WTC11 (cell line): ENCODE measurements around the gene PGBD5.

ENCODE experiments used
- CTCF ChIP-seq: fragments of 200-600 bp; IDR thresholded peaks from 2 replicates; pipeline ENCODE4 v1.8.0; 2022; ENCODE audit warnings: antibody characterized with exemption
- ELF4 ChIP-seq: sonication (generic); formaldehyde crosslinking; IDR thresholded peaks from 2 replicates; pipeline ENCODE4 v1.8.1; 2022; ENCODE audit warnings: low read depth, mild to moderate bottlenecking, moderate library complexity, missing genetic modification reagents
- FOXP1 ChIP-seq: sonication (generic); formaldehyde crosslinking; IDR thresholded peaks from 2 replicates; pipeline ENCODE4 v1.8.0; 2022; ENCODE audit warnings: missing genetic modification reagents, mild to moderate bottlenecking, moderate library complexity, borderline replicate concordance
- FOXP4 ChIP-seq: sonication (generic); formaldehyde crosslinking; IDR thresholded peaks from 2 replicates; pipeline ENCODE4 v1.8.0; 2022; ENCODE audit warnings: mild to moderate bottlenecking, missing genetic modification reagents
- JUN ChIP-seq: sonication (generic); formaldehyde crosslinking; IDR thresholded peaks from 2 replicates; pipeline ENCODE4 v1.8.0; 2023; ENCODE audit warnings: mild to moderate bottlenecking, missing genetic modification reagents
- KAT7 ChIP-seq: sonication (generic); formaldehyde crosslinking; IDR thresholded peaks from 2 replicates; pipeline ENCODE4 v1.8.1; 2023; ENCODE audit warnings: missing genetic modification reagents, mild to moderate bottlenecking, borderline replicate concordance
- USF2 ChIP-seq: sonication (generic); formaldehyde crosslinking; IDR thresholded peaks from 2 replicates; pipeline ENCODE4 v1.8.1; 2023; ENCODE audit warnings: mild to moderate bottlenecking, missing genetic modification reagents, moderate library complexity
- ZNF138 ChIP-seq: sonication (generic); formaldehyde crosslinking; conservative IDR thresholded peaks from 2 replicates; pipeline ENCODE4 v1.8.1; 2022; ENCODE audit warnings: mild to moderate bottlenecking, moderate library complexity, missing genetic modification reagents
- ZNF263 ChIP-seq: sonication (generic); formaldehyde crosslinking; IDR thresholded peaks from 2 replicates; pipeline ENCODE4 v1.8.1; 2022; ENCODE audit warnings: low read depth, mild to moderate bottlenecking, moderate library complexity, missing genetic modification reagents
- ZNF281 ChIP-seq: sonication (generic); formaldehyde crosslinking; IDR thresholded peaks from 2 replicates; pipeline ENCODE4 v1.8.0; 2023; ENCODE audit warnings: mild to moderate bottlenecking, missing genetic modification reagents

GRCh38 chr1:230384380-230385157 is 41.6 kb downstream of the PGBD5 start:
- TF ChIP-seq CTCF (no peak), JUN (CRISPR knock-in tag) (no peak), USF2 (CRISPR knock-in tag) (no peak), ZNF138 (CRISPR knock-in tag) (no peak), ZNF263 (CRISPR knock-in tag) (no peak), FOXP4 (no peak), ELF4 (no peak), FOXP1 (no peak), ZNF281 (CRISPR knock-in tag) (no peak), KAT7 (no peak)
